Measurements from ENCODE around the gene DNAAF8.

The DNAAF8 gene

GRCh38 chr16:4755687-4756086 lies 21.4 kb downstream of the DNAAF8 start:
- Histone ChIP-seq H3K27me3 (replicated peaks; ENCODE audit: control insufficient read depth, insufficient read depth, low read length) (no peaks in the 10 kb centered on the region), H3K4me3 (replicated peaks; ENCODE audit: low read depth, low read length) (no peak overlapping the region), H3K36me3 (ENCODE audit: control insufficient read depth, insufficient read depth, low read length) (peaks cover 39% of the 10 kb centered on the region)
- DNase-seq (ENCODE audit: extremely low read depth, insufficient read length): no peak
- TF ChIP-seq CTCF (IDR thresholded peaks at IDR 0.05; ENCODE audit: insufficient read depth, low read length, poor library complexity, severe bottlenecking): no peak

- TF ChIP-seq CTCF (IDR thresholded peaks at IDR 0.05; ENCODE audit: insufficient read depth, low read length, poor library complexity, severe bottlenecking): no peak
Observed at GRCh38 chr16:4760221-4760910, 26.0 kb downstream of the DNAAF8 start.

GRCh38 chr16:4762205-4762604 lies 27.9 kb downstream of the DNAAF8 start:
- peaks cover 25% of the 10 kb centered on the region for H3K36me3 ChIP-seq (ENCODE audit: control insufficient read depth, insufficient read depth, low read length)
- no peak for TF ChIP-seq CTCF (IDR thresholded peaks at IDR 0.05; ENCODE audit: insufficient read depth, low read length, poor library complexity, severe bottlenecking)
- H3K27me3 ChIP-seq (replicated peaks; ENCODE audit: control insufficient read depth, insufficient read depth, low read length): no peaks in the 10 kb centered on the region
- no peak overlapping the region for H3K4me3 ChIP-seq (replicated peaks; ENCODE audit: low read depth, low read length)
- DNase-seq (ENCODE audit: extremely low read depth, insufficient read length): no peak

More at GRCh38 chr16:4760221-4760910, 26.0 kb downstream of the DNAAF8 start:
- Histone ChIP-seq H3K36me3 (ENCODE audit: control insufficient read depth, insufficient read depth, low read length) (peaks cover 31% of the 10 kb centered on the region), H3K27me3 (replicated peaks; ENCODE audit: control insufficient read depth, insufficient read depth, low read length) (no peaks in the 10 kb centered on the region), H3K4me3 (replicated peaks; ENCODE audit: low read depth, low read length) (no peak overlapping the region)
- DNase-seq (ENCODE audit: extremely low read depth, insufficient read length): no peak

GRCh38 chr16:4763791-4764190 lies 29.5 kb downstream of the DNAAF8 start:
- Histone ChIP-seq H3K4me3 (replicated peaks; ENCODE audit: low read depth, low read length) (no peak overlapping the region), H3K36me3 (ENCODE audit: control insufficient read depth, insufficient read depth, low read length) (peaks cover 22% of the 10 kb centered on the region), H3K27me3 (replicated peaks; ENCODE audit: control insufficient read depth, insufficient read depth, low read length) (no peaks in the 10 kb centered on the region)
- no peak for DNase-seq (ENCODE audit: extremely low read depth, insufficient read length)
- TF ChIP-seq CTCF (IDR thresholded peaks at IDR 0.05; ENCODE audit: insufficient read depth, low read length, poor library complexity, severe bottlenecking): no peak

- TF ChIP-seq CTCF (IDR thresholded peaks at IDR 0.05; ENCODE audit: insufficient read depth, low read length, poor library complexity, severe bottlenecking): no peak
- Histone ChIP-seq H3K36me3 (ENCODE audit: control insufficient read depth, insufficient read depth, low read length) (peaks cover 14% of the 10 kb centered on the region), H3K27me3 (replicated peaks; ENCODE audit: control insufficient read depth, insufficient read depth, low read length) (no peaks in the 10 kb centered on the region), H3K4me3 (replicated peaks; ENCODE audit: low read depth, low read length) (peak overlapping the region; percentile 86)
- DNase-seq (ENCODE audit: extremely low read depth, insufficient read length): no peak
Observed at GRCh38 chr16:4765511-4766474, 31.5 kb downstream of the DNAAF8 start.
